Measurements from ENCODE around the gene HESX1. TPM values are rescaled to one million over a fixed set of nuclear protein-coding genes. Genes with fewer than 3 reads are reported as not detected.

Gene HESX1
- total and polyA plus RNA-seq, 7 donors: 0.82 to 3.6 (median 1.4) TPM; not detected in 4

DNA sequence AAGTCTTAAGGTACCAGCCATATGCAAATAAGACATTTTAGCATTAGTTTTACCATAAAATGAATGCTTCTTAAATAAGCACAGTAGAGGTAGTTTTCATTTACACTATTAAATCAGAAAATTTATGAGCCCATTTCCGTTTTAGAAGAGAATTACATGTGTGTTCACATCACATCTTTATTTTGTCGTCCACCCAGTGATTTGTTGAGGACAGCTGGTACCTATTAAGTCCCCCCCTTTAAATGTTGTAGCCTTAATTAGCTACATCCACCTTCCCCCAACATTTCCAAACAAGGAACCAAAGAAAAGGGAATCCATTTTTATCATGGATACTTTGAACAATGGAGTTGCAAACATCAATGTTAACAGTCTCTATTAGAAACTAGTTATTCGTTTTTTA, 41.5 kb downstream of the HESX1 start:
- Histone ChIP-seq H3K4me3 (no peak overlapping the region), H3K4me1 (peaks cover 0 to 88% (median 66%) of the 10 kb centered on the region in 4 donors), H3K36me3 (no peaks in the 10 kb centered on the region), H3K27ac (peak overlapping the region in 2 of 4 donors; percentile 61 to 71), H3K9me3 (no peaks in the 10 kb centered on the region), H3K27me3 (no peaks in the 10 kb centered on the region)
- WGBS, 2 donors: 51 to 52% methylated on average over 3 of the region's 3 CpGs
- DNase-seq: no peak
- intact Hi-C loops (cut with DNase I): no loop called here
- TF ChIP-seq POLR2AphosphoS5 (IDR thresholded peaks at IDR 0.05): no peak

DNA sequence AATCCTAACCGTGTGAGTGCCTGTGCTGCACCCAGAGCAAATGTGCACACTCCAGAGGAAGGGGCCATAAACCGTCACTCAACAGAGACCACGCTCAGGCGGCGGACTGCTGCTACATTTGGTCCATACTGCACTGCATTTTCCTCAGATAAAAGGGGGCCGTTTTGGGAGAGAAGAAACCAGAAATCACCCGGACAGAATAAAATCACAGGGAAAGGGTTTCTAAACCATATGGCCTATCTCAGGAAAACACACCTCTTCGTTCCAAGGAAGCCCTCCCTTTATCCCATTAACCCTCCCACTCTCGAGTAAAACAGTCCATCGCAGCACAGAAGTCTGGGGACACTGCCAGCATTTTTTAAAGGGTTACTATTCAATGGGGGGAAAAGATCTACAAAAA, 42.2 kb downstream of the HESX1 start:
- TF ChIP-seq POLR2A (IDR thresholded peaks at IDR 0.05): no peak
- TF ChIP-seq POLR2AphosphoS5 (IDR thresholded peaks at IDR 0.05): no peak
- TF ChIP-seq, protein P1, sequence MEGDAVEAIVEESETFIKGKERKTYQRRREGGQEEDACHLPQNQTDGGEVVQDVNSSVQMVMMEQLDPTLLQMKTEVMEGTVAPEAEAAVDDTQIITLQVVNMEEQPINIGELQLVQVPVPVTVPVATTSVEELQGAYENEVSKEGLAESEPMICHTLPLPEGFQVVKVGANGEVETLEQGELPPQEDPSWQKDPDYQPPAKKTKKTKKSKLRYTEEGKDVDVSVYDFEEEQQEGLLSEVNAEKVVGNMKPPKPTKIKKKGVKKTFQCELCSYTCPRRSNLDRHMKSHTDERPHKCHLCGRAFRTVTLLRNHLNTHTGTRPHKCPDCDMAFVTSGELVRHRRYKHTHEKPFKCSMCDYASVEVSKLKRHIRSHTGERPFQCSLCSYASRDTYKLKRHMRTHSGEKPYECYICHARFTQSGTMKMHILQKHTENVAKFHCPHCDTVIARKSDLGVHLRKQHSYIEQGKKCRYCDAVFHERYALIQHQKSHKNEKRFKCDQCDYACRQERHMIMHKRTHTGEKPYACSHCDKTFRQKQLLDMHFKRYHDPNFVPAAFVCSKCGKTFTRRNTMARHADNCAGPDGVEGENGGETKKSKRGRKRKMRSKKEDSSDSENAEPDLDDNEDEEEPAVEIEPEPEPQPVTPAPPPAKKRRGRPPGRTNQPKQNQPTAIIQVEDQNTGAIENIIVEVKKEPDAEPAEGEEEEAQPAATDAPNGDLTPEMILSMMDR (IDR thresholded peaks at IDR 0.05): no peak
- no peak for TF ChIP-seq EP300 (IDR thresholded peaks at IDR 0.05)
- no peak for DNase-seq
- Histone ChIP-seq H3K4me3 (peak overlapping the region in 1 of 4 donors; percentile 11), H3K9me3 (no peaks in the 10 kb centered on the region), H3K36me3 (no peaks in the 10 kb centered on the region), H3K4me1 (peaks cover 0 to 81% (median 65%) of the 10 kb centered on the region in 4 donors), H3K27ac (peak overlapping the region in 2 of 4 donors; percentile 61 to 62), H3K27me3 (no peaks in the 10 kb centered on the region)
- WGBS, 2 donors: 47 to 78% methylated on average over 10 of the region's 10 CpGs
- intact Hi-C loops (cut with DNase I): no loop called here

DNA sequence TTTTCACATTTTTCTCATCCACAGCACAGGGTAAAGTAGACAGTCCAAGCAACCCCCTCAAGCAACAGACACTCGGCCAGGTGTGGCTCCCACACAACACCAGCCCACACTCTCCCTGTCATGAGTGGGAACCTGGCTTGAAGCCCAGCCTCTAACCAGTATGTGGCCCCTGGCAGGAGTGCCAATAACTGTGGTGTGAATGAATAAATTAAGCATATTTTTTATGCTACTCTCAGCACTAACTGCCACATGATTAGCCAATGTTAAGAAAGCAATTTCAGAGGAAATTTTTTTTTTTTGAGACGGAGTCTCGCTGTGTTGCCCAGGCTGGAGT, 44.5 kb downstream of the HESX1 start:
- no peaks in the 10 kb centered on the region for H3K27me3 ChIP-seq
- 93% methylated on average over 3 of the region's 3 CpGs for WGBS, 2 donors
- DNase-seq: no peak
- H3K4me3 ChIP-seq: peak overlapping the region in 1 of 4 donors; percentile 1
- no peaks in the 10 kb centered on the region for H3K36me3 ChIP-seq
- H3K27ac ChIP-seq: peak overlapping the region in 3 of 4 donors; percentile 22 to 40 (median 27)
- TF ChIP-seq POLR2AphosphoS5 (IDR thresholded peaks at IDR 0.05) (no peak), EP300 (IDR thresholded peaks at IDR 0.05) (no peak), POLR2A (IDR thresholded peaks at IDR 0.05) (no peak)
- TF ChIP-seq, protein P1 (IDR thresholded peaks at IDR 0.05): no peak
- peaks cover 0 to 79% (median 62%) of the 10 kb centered on the region in 4 donors for H3K4me1 ChIP-seq
- intact Hi-C loops (cut with DNase I): no loop called here
- no peaks in the 10 kb centered on the region for H3K9me3 ChIP-seq

DNA sequence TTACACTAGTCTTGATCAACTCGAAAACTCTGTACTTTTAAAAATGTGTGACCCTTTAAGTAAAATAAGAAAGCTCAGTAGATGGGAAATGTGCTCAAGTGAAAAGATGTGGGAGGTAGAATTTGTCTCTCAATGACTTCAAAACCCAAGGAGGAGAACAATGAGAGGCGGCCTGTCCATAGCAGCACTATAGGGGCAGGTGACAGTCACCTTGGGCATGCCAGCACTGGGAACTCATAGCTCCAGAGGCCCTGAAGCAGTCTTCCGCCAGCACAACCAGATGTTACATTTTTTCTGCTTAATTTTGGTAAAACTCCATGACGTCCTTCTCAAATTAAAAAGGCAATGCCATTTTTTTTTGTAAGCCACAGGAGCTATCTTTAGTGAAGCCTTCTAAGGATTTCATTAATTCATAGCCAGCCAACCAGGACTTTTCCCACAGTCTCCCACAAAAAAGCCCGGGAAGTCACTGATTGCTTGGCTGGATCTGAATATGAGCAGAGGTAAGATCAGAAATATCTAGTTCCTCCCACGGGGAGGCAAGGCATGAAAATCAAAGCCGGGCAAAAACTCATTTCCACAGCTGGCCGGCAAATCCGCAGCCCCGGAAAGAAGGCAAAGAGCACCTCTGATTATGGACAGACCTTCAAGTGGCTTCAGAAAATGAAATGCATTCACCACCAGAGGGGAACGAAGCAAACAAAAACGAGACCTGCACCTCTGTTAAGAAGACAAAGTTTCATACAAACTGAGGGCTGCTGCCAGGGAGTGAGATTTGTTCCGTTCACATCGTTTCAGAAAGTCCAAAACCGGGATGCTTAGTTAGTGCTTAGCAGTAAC, 45.1 kb downstream of the HESX1 start:
- peak overlapping the region in 1 of 4 donors; percentile 1 for H3K4me3 ChIP-seq
- peaks cover 0 to 78% (median 58%) of the 10 kb centered on the region in 4 donors for H3K4me1 ChIP-seq

More for the DNA sequence above, 45.1 kb downstream of the HESX1 start:
- Histone ChIP-seq H3K9me3 (no peaks in the 10 kb centered on the region), H3K27me3 (no peaks in the 10 kb centered on the region), H3K36me3 (no peaks in the 10 kb centered on the region), H3K27ac (peak overlapping the region in 3 of 4 donors; percentile 22 to 40 (median 27))
- intact Hi-C loops (cut with DNase I): no loop called here
- TF ChIP-seq EP300 (IDR thresholded peaks at IDR 0.05) (no peak), POLR2A (IDR thresholded peaks at IDR 0.05) (no peak)
- TF ChIP-seq, protein P1 (IDR thresholded peaks at IDR 0.05): no peak
- DNase-seq: no peak
- 80 to 88% methylated on average over 15 of the region's 15 CpGs for WGBS, 2 donors

Data from sigmoid colon (tissue), 7 donors.